Measurements from ENCODE around the gene BEND5. TPM values are rescaled to one million over a fixed set of nuclear protein-coding genes. Genes with fewer than 3 reads are reported as not detected.

Gene BEND5
- total RNA-seq, 4 donors from 2014 or later = 1.5 to 1.9 TPM; not detected in 2

GRCh38 chr1:48794816-48795215, 18.1 kb upstream of the BEND5 start:
- Histone ChIP-seq H3K27me3 (no peaks in the 10 kb centered on the region), H3K4me3 (no peak overlapping the region), H3K9me3 (no peaks in the 10 kb centered on the region), H3K4me1 (peaks cover 0 to 3% (median 2%) of the 10 kb centered on the region in 4 donors), H3K27ac (no peak overlapping the region), H3K36me3 (no peaks in the 10 kb centered on the region)
- intact Hi-C loops (cut with DNase I; ENCODE audit: low total_unique reads) = no loop called here
- DNase-seq = no peak
- WGBS, 2 donors (ENCODE audit: low coverage in 1 of 2) = 3 to 10% methylated on average over 1 of the region's 1 CpG
- in situ Hi-C loops (cut with MboI; ENCODE audit: low pct_ligation_motif_present in 1 of 4, low pct_unique_long_range_greater_than_20kb in 1 of 4, low sequenced_read_pairs in 3 of 4) = no loop called here
- TF ChIP-seq POLR2AphosphoS5 (IDR thresholded peaks at IDR 0.05) (no peak), POLR2A (IDR thresholded peaks at IDR 0.05) (no peak)

GRCh38 chr1:48793863-48794262, 17.2 kb upstream of the BEND5 start:
- Histone ChIP-seq H3K27me3 (no peaks in the 10 kb centered on the region), H3K9me3 (no peaks in the 10 kb centered on the region), H3K4me1 (peaks cover 0 to 3% (median 2%) of the 10 kb centered on the region in 4 donors), H3K27ac (no peak overlapping the region), H3K4me3 (no peak overlapping the region), H3K36me3 (no peaks in the 10 kb centered on the region)
- no peak for DNase-seq
- TF ChIP-seq POLR2A (IDR thresholded peaks at IDR 0.05) (no peak), CTCF (IDR thresholded peaks at IDR 0.05) (no peak), POLR2AphosphoS5 (IDR thresholded peaks at IDR 0.05) (no peak), EP300 (IDR thresholded peaks at IDR 0.05; ENCODE audit: low read depth) (no peak)
- intact Hi-C loops (cut with DNase I; ENCODE audit: low total_unique reads) = no loop called here
- 56% methylated on average over 1 of the region's 1 CpG; no CpG with 5 or more reads in 1 of the 2 donors for WGBS, 2 donors (ENCODE audit: low coverage in 1 of 2)
- in situ Hi-C loops (cut with MboI; ENCODE audit: low pct_ligation_motif_present in 1 of 4, low pct_unique_long_range_greater_than_20kb in 1 of 4, low sequenced_read_pairs in 3 of 4) = no loop called here

GRCh38 chr1:48792961-48793360, 16.3 kb upstream of the BEND5 start:
- in situ Hi-C loops (cut with MboI; ENCODE audit: low pct_ligation_motif_present in 1 of 4, low pct_unique_long_range_greater_than_20kb in 1 of 4, low sequenced_read_pairs in 3 of 4) = no loop called here
- Histone ChIP-seq H3K27me3 (no peaks in the 10 kb centered on the region), H3K9me3 (no peaks in the 10 kb centered on the region), H3K4me3 (no peak overlapping the region), H3K36me3 (no peaks in the 10 kb centered on the region), H3K4me1 (peaks cover 0 to 3% (median 2%) of the 10 kb centered on the region in 4 donors), H3K27ac (no peak overlapping the region)
- no peak for DNase-seq
- TF ChIP-seq POLR2AphosphoS5 (IDR thresholded peaks at IDR 0.05) (no peak), EP300 (IDR thresholded peaks at IDR 0.05; ENCODE audit: low read depth) (no peak), POLR2A (IDR thresholded peaks at IDR 0.05) (no peak), CTCF (IDR thresholded peaks at IDR 0.05) (no peak)
- intact Hi-C loops (cut with DNase I; ENCODE audit: low total_unique reads) = no loop called here
- WGBS, 2 donors (ENCODE audit: low coverage in 1 of 2) = 44 to 63% methylated on average over 1 of the region's 1 CpG

- H3K27ac ChIP-seq = peak overlapping the region; percentile 7 to 75 (median 47)
- no peak for TF ChIP-seq CTCF (IDR thresholded peaks at IDR 0.05)
These were observed 13.7 kb upstream of the BEND5 start for GRCh38 chr1:48790397-48790796.

GRCh38 chr1:48789903-48790302, 13.2 kb upstream of the BEND5 start:
- Histone ChIP-seq H3K27me3 (no peaks in the 10 kb centered on the region), H3K9me3 (no peaks in the 10 kb centered on the region), H3K27ac (peak overlapping the region; percentile 7 to 75 (median 47)), H3K36me3 (no peaks in the 10 kb centered on the region), H3K4me1 (peaks cover 0 to 3% (median 2%) of the 10 kb centered on the region in 4 donors), H3K4me3 (no peak overlapping the region)
- WGBS, 2 donors (ENCODE audit: low coverage in 1 of 2) = 55 to 72% methylated on average over 4 of the region's 4 CpGs
- DNase-seq = no peak
- intact Hi-C loops (cut with DNase I; ENCODE audit: low total_unique reads) (no loop called here), in situ Hi-C loops (cut with MboI; ENCODE audit: low pct_ligation_motif_present in 1 of 4, low pct_unique_long_range_greater_than_20kb in 1 of 4, low sequenced_read_pairs in 3 of 4) (no loop called here)
- TF ChIP-seq CTCF (IDR thresholded peaks at IDR 0.05) = no peak
- peak in 2 of 3 donors; percentile 24 to 42 for TF ChIP-seq POLR2AphosphoS5 (IDR thresholded peaks at IDR 0.05)
- TF ChIP-seq POLR2A (IDR thresholded peaks at IDR 0.05) = no peak

More at GRCh38 chr1:48790397-48790796, 13.7 kb upstream of the BEND5 start:
- Histone ChIP-seq H3K27me3 (no peaks in the 10 kb centered on the region), H3K4me1 (peaks cover 0 to 3% (median 2%) of the 10 kb centered on the region in 4 donors), H3K4me3 (no peak overlapping the region), H3K36me3 (no peaks in the 10 kb centered on the region), H3K9me3 (no peaks in the 10 kb centered on the region)
- intact Hi-C loops (cut with DNase I; ENCODE audit: low total_unique reads) (no loop called here), in situ Hi-C loops (cut with MboI; ENCODE audit: low pct_ligation_motif_present in 1 of 4, low pct_unique_long_range_greater_than_20kb in 1 of 4, low sequenced_read_pairs in 3 of 4) (no loop called here)
- no peak for DNase-seq

Data from transverse colon (tissue), 4 donors.